HG03460 (cell line): ENCODE measurements around the gene DCUN1D2.
"Not testable (repeated sequence)": the region's sequence is repeated elsewhere in the genome, so short reads cannot be mapped to it uniquely, and the experiment has no call there.

Experiments used
- ATAC-seq: cut with Tn5 transposase; IDR thresholded peaks from one replicate; pipeline ENCODE4 v1.9.1; 2021; ENCODE audit not compliant: unreplicated experiment

DCUN1D2 gene

DNA sequence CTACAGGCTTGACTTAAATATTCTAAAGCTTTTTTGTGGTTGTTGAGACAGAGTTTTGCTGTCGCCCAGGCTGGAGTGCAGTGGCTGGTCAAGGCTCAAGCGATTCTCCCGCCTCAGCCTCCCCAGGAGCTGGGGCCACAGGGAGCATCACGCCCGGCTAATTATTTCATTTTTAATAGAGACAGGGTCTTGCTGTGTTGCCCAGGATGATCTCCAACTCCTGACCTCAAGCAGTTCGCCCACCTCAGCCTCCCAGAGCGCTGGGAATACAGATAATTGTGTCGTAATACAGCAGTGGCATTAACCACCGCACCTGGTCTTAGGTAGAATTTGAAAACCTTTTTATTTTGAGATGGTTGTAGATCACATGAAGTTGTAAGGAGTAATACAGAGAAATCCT is 1.5 kb upstream of the DCUN1D2 start:
- ATAC-seq = no peak

DNA sequence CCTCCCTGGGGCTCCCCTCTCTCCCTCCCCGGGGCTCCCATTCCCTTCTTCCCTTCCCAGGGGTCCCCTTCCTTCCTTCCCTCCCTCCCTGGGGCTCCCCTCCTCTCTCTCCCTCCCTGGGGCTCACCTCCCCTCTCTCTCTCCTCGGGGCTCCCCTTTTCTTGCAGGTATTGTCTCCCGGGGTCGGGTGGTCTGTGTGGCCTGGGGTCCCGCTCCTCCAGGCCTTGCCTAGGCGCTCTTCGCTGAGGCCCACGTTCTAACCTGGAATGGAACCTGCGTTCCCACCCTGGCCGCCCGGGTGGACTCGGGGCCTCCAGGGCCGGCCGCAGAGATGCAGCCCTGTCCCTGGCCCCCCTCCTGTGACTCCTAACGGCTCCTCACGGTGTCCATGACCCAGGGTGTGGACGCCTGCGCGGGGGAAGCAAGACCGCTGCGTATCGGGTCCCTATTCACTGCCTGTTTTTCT is 940 bp upstream of the DCUN1D2 start:
- ATAC-seq = no peak

- ATAC-seq = peak; percentile 23
Observed at GRCh38 chr13:113489549-113490495, 689 bp downstream of the DCUN1D2 start.

- ATAC-seq = no peak
Observed at GRCh38 chr13:113489171-113489548, 1.4 kb downstream of the DCUN1D2 start.

DNA sequence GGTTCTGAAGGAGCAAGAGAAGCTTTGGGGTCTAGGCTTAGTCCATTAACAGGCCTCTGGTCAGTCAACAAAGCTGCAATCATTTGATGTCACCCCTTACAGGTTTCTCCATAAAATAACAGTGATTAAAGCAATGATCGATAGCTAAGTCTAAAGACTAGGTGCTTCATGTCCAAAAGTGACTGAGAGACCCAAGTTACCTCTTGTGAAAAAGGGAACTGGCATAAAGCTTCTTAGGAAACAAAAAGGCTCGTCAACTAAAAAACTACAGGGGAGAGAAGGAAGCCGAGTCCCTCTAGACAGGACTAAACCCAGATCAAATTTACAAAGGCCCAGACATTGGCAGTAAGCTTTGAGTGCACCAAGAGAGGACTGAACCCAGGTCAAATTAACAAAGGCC is 2.2 kb downstream of the DCUN1D2 start:
- no peak for ATAC-seq

DNA sequence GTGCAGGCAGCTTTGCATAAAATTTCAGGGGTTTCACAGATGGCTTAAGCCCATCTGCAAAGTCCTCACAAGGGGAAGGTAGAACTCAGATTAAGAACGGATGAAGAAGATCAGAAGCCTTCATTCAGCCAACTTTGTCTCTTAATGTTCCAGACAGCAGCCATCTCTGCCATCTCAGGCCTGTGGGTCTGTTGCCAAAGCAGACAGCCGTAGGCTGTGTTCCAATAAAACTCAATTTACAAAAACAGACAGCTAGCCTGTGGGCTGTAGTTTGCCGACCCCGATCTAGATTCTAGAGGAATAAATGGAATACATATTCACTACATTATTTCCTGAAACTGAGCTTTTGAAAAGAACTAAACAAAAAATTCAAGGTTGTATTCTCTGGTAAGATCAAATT is 3.8 kb downstream of the DCUN1D2 start:
- no peak for ATAC-seq

GRCh38 chr13:113485545-113485944 is 5.0 kb downstream of the DCUN1D2 start:
- no peak for ATAC-seq

DNA sequence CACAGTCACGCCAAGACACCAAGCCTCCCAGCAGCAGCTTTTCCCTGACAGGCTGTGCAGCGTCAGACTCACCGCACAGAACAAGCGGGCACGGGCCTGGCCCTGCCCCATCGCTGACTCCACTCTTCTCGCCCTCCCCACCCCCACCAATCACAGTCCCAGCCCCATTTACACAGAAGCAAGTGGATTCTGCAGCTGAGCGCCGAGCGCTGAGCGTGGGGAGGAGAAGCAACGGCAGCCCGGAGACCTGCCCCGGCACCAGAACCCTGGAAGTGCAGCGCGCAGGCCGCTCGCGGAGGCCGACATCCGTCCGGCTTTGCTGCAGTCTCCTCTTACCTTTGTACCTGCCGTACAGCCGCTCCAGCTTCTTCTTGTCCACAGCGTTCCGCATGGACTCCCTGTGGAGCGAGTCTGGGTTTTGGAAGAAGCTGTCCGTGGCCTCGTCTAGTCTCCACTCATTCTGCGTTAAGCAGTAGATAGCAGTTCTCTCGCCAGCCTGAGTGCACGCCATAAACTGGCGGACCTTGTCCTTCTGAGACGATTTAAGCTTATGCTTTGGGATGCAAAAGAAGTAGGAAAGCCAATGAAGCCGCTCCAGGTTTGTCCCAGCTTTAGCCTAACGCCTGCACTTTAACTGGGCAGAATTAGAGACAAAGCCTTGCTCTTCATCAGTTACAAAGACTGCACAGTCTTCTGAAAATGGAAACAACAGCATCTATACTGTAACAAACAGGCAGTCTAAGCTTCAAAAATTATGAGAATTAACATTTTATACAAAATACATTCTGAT is 6.8 kb downstream of the DCUN1D2 start:
- ATAC-seq = no peak

DNA sequence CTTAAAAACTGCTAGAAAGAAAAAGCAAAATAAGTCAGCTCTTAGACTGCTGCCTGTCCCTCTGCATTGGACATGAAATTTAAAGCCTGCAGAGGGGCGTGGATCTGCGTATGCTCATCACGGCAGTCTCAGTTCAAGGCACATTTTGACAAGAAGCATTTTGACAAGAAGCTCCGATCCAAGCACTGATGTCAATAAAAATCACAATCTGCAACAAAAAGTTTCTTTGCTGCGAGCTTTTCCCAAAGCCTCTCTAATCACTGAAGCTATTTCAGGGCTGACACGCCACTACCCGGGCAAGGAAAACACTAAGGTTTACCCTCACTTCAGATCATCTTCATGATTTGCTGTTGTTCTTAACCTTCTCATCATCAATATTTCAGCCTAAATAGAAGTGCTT is 7.4 kb downstream of the DCUN1D2 start:
- no peak for ATAC-seq

- no peak for ATAC-seq
Observed at GRCh38 chr13:113479179-113479578, 11.3 kb downstream of the DCUN1D2 start.

DNA sequence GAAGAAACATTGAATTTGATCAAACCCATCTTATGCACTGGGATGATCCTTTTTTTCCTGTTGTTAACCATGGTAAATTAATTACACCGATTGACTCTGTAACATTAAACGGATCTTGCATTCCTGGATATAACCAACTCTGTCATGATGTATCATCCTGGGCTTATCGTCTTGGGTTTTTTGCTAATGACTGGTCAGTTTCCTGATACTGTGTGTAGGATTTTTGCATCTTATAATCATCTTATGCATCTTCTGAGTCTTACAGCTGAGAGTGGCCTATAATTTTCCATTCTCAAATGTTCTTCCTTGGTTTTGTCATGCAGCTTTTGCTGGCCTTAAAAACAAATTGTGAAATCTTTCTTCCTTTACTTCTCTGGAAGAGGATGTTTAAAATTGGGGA is 12.8 kb downstream of the DCUN1D2 start:
- ATAC-seq = no peak

- no peak for ATAC-seq
Observed at GRCh38 chr13:113476811-113477210, 13.7 kb downstream of the DCUN1D2 start.

GRCh38 chr13:113475911-113476310 is 14.6 kb downstream of the DCUN1D2 start:
- no peak for ATAC-seq

GRCh38 chr13:113475280-113475679 is 15.2 kb downstream of the DCUN1D2 start:
- no peak for ATAC-seq

- no peak for ATAC-seq
Observed at GRCh38 chr13:113474179-113474578, 16.3 kb downstream of the DCUN1D2 start.

DNA sequence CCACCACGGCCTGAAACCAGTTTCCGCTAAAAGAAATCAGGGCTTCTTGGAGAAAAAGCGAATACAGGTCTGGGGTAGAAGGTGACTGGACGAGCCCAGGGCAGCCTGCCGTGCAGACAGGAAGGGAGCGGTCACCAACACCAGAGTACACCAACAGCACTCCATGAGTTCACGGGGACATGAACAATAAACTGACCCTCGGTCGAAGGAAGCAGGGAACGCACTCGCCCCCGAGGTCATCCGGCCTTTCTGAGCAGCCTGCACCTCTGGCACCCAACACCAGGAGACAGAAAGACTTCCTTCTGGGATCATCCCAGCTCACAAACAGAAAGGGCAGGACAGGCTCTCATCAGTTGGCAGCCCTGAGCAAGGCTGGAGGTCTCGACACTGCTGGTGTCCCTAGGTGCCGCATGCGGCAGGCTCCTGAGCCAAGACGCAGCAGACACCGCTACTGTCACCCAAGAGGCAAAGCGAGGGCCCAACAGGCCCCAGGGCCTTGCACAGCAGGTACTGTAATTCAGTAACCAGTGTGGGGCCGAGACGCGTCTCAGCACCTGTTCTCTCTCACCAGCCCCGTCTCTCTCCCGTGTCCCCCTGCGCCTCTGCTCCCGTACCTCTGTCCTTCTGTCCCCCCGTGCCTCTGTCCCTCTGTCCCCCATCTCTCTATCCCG is 18.0 kb downstream of the DCUN1D2 start:
- ATAC-seq = no peak

GRCh38 chr13:113471844-113472243 is 18.7 kb downstream of the DCUN1D2 start:
- no peak for ATAC-seq

- ATAC-seq = not testable (repeated sequence)
Observed at GRCh38 chr13:113470635-113471163, 19.8 kb downstream of the DCUN1D2 start.

- no peak for ATAC-seq
Observed at GRCh38 chr13:113470073-113470472, 20.4 kb downstream of the DCUN1D2 start.

- ATAC-seq = no peak
Observed at GRCh38 chr13:113469582-113469981, 20.9 kb downstream of the DCUN1D2 start.
